Measurements from ENCODE around the gene PBX2.

GRCh38 chr6:32183030-32183429, 7.0 kb downstream of the PBX2 start:
- no peak for TF ChIP-seq EZH2 (IDR thresholded peaks at IDR 0.05; ENCODE audit: insufficient read depth, poor library complexity, severe bottlenecking)
- TF ChIP-seq EZH2phosphoT487 (IDR thresholded peaks at IDR 0.05; ENCODE audit: insufficient read depth, low read depth), result no peak
